Liver (tissue), 9 donors: Measurements from ENCODE around the gene SLC9A6. TPM values are rescaled to one million over a fixed set of nuclear protein-coding genes. Genes with fewer than 3 reads are reported as not detected.
"Not testable (repeated sequence)": the region's sequence is repeated elsewhere in the genome, so short reads cannot be mapped to it uniquely, and the experiment has no call there.

Experiments
- DNase-seq: peaks from one replicate; pipeline ENCODE4 v3.0.0-alpha.2; 2017; ENCODE audit warnings: low spot score
- H3K27ac ChIP-seq, 2 donors: one replicate each; pipeline ENCODE4 v1.7.0; 2013; ENCODE audit warnings: inconsistent platforms in 2 of 2, low read length in 2 of 2, control low read depth in 1 of 2, low read depth in 1 of 2, mild to moderate bottlenecking in 1 of 2
- H3K27me3 ChIP-seq, 4 donors: one replicate each; pipeline versions ENCODE4 v1.6.1 to v1.7.0; 2013; ENCODE audit warnings: low read length in 3 of 4, inconsistent platforms in 1 of 4, mild to moderate bottlenecking in 1 of 4, moderate library complexity in 1 of 4; ENCODE audit not compliant: control insufficient read depth in 4 of 4, insufficient read depth in 4 of 4
- H3K36me3 ChIP-seq, 4 donors: one replicate each; pipeline versions ENCODE4 v1.6.1 to v1.7.0; 2013; ENCODE audit warnings: low read length in 3 of 4, mild to moderate bottlenecking in 3 of 4, low read depth in 1 of 4, moderate library complexity in 1 of 4; ENCODE audit not compliant: control insufficient read depth in 4 of 4, insufficient read depth in 3 of 4
- H3K4me1 ChIP-seq, 4 donors: one replicate each; pipeline versions ENCODE4 v1.6.1 to v1.7.0; 2013; ENCODE audit warnings: low read length in 3 of 4, mild to moderate bottlenecking in 3 of 4, moderate library complexity in 1 of 4; ENCODE audit not compliant: control insufficient read depth in 4 of 4, insufficient read depth in 4 of 4
- H3K4me3 ChIP-seq, 3 donors: one replicate each; pipeline versions ENCODE4 v1.6.1 to v1.7.0; 2013; ENCODE audit warnings: low read length in 3 of 3, control low read depth in 1 of 3, low read depth in 1 of 3, mild to moderate bottlenecking in 1 of 3
- H3K9ac ChIP-seq, 2 donors: one replicate each; pipeline ENCODE4 v1.7.0; 2013; ENCODE audit warnings: low read length in 2 of 2, mild to moderate bottlenecking in 2 of 2, moderate library complexity in 2 of 2, control low read depth in 1 of 2, low read depth in 1 of 2
- H3K9me3 ChIP-seq, 4 donors: one replicate each; pipeline versions ENCODE4 v1.6.1 to v1.7.0; 2013; ENCODE audit warnings: low read length in 3 of 4; ENCODE audit not compliant: control insufficient read depth in 4 of 4
- HNF4A ChIP-seq, 2 donors: conservative IDR thresholded peaks; 2 replicates each; pipeline ENCODE4 v1.6.1; 2016; ENCODE audit warnings: antibody characterized with exemption in 2 of 2, mild to moderate bottlenecking in 2 of 2
- JUND ChIP-seq, 2 donors: IDR thresholded peaks; 2 replicates each; pipeline ENCODE4 v1.6.1; 2016; ENCODE audit warnings: antibody characterized with exemption in 2 of 2
- TAF1 ChIP-seq: conservative IDR thresholded peaks from 2 replicates; pipeline ENCODE4 v1.6.1; 2016; ENCODE audit warnings: antibody characterized with exemption, mild to moderate bottlenecking
- ZBTB33 ChIP-seq: IDR thresholded peaks from 2 replicates; pipeline ENCODE4 v1.6.1; 2016; ENCODE audit warnings: antibody characterized with exemption
- WGBS: extraction: QIAGEN DNeasy Blood & Tissue Kit; methylation state at CpG from one replicate; pipeline ENCODE4 v1.1.7; 2013; 5-methylcytosine and 5-hydroxymethylcytosine counted together
- polyA plus RNA-seq, 2 donors: library from polyadenylated mRNA; stranded (reverse) in 1 of 2; unstranded in 1 of 2; fragments of 200-250 nt in 1 of 2; fragments of >200 nt in 1 of 2; fragmentation: Nextera tagmentation in 1 of 2; extraction: Ambion mirVana in 1 of 2; gene quantifications; one replicate each; pipeline versions ENCODE4 v1.2.1 to v1.2.3, GENCODE V29; 2013 to 2015
- total RNA-seq, 2 donors: library from RNA; depleted of rRNA; stranded (reverse); fragments of >200 nt; gene quantifications; one replicate each; pipeline ENCODE4 v1.2.3, GENCODE V29; 2014
- TF ChIP-seq, protein P1 (sequence below): fragments of 150-350 bp; IDR thresholded peaks from 2 replicates; pipeline ENCODE4 v1.5.1; 2017; ENCODE audit warnings: improper control_type of control experiment, low read depth, low read length; ENCODE audit not compliant: missing input control
- donor health status: healthy.
- donor health status: healthy.
- donor health status: healthy.
- donor health status: healthy.
- donor health status: healthy.

Gene SLC9A6
- total and polyA plus RNA-seq, 4 donors: 2.1 to 8.8 (median 5.6) TPM

DNA sequence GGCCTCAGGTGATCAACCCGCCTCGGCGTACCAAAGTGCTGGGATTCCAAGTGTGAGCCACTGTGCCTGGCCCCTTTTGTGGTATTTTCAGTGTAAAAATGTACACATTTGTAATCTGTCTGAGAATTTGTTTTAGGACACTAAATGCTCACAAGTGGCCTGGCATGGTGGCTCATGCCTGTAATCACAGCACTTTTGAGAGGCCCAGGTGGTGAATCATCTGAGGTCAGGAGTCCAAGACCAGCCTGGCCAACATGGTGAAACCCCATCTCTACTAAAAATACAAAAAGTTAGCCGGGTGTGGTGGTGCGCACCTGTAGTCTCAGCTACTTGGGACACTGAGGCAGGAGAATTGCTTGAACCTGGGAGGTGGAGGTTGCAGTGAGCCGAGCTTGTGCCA, 106.7 kb downstream of the SLC9A6 start:
- not testable (repeated sequence) for DNase-seq, H3K4me1 ChIP-seq, H3K27me3 ChIP-seq, H3K4me3 ChIP-seq, H3K9me3 ChIP-seq, H3K36me3 ChIP-seq, H3K27ac ChIP-seq, H3K9ac ChIP-seq
- WGBS: 98% methylated on average over 6 of the region's 6 CpGs

DNA sequence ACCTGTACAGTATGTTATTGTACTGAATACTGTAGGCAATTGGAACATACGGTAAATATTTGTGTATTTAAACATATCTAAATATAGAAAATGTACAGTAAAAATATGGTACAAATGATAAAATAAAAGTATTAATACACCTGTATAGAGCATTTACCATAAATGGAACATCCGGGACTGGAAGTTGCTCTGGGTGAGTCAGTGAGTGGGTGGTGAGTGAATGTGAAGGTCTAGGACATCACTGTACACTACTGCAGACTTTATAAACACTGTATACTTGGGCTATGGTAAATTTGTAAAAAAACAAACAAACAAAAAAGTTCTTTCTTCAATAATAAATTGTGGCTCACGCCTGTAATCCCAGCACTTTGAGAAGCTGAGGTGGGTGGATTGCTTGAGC, 109.7 kb downstream of the SLC9A6 start:
- no peak for DNase-seq
- no peaks in the 10 kb centered on the region for H3K4me1 ChIP-seq
- H3K9ac ChIP-seq: no peak overlapping the region
- no peaks in the 10 kb centered on the region for H3K36me3 ChIP-seq
- TF ChIP-seq, protein P1, sequence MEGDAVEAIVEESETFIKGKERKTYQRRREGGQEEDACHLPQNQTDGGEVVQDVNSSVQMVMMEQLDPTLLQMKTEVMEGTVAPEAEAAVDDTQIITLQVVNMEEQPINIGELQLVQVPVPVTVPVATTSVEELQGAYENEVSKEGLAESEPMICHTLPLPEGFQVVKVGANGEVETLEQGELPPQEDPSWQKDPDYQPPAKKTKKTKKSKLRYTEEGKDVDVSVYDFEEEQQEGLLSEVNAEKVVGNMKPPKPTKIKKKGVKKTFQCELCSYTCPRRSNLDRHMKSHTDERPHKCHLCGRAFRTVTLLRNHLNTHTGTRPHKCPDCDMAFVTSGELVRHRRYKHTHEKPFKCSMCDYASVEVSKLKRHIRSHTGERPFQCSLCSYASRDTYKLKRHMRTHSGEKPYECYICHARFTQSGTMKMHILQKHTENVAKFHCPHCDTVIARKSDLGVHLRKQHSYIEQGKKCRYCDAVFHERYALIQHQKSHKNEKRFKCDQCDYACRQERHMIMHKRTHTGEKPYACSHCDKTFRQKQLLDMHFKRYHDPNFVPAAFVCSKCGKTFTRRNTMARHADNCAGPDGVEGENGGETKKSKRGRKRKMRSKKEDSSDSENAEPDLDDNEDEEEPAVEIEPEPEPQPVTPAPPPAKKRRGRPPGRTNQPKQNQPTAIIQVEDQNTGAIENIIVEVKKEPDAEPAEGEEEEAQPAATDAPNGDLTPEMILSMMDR: no peak
- TF ChIP-seq HNF4A (conservative IDR thresholded peaks at IDR 0.05) (no peak), JUND (IDR thresholded peaks at IDR 0.05) (no peak), ZBTB33 (no peak), TAF1 (no peak)
- WGBS: 85% methylated on average over 3 of the region's 3 CpGs
- H3K27me3 ChIP-seq: no peaks in the 10 kb centered on the region
- H3K27ac ChIP-seq: no peak overlapping the region
- no peak overlapping the region for H3K4me3 ChIP-seq
- no peaks in the 10 kb centered on the region for H3K9me3 ChIP-seq

Other genes starting within 250 kb of the SLC9A6 start
- not detected for gene CT45A3, start 217.2 kb upstream of the SLC9A6 start, total RNA-seq
- not detected for gene CT45A3, start 217.2 kb upstream of the SLC9A6 start, polyA plus RNA-seq
- not detected for gene CT45A5, start 199.9 kb upstream of the SLC9A6 start, total RNA-seq
- not detected for gene CT45A5, start 199.9 kb upstream of the SLC9A6 start, polyA plus RNA-seq
- gene CT45A6, start 182.6 kb upstream of the SLC9A6 start, total RNA-seq: not detected
- not detected for gene CT45A6, start 182.6 kb upstream of the SLC9A6 start, polyA plus RNA-seq
- not detected for gene CT45A2, start 165.4 kb upstream of the SLC9A6 start, total RNA-seq
- not detected for gene CT45A2, start 165.4 kb upstream of the SLC9A6 start, polyA plus RNA-seq
- gene CT45A7, start 148.2 kb upstream of the SLC9A6 start, total RNA-seq: not detected
- not detected for gene CT45A7, start 148.2 kb upstream of the SLC9A6 start, polyA plus RNA-seq
- not detected for gene CT45A8, start 130.9 kb upstream of the SLC9A6 start, total RNA-seq
- not detected for gene CT45A8, start 130.9 kb upstream of the SLC9A6 start, polyA plus RNA-seq
- gene CT45A9, start 113.6 kb upstream of the SLC9A6 start, total RNA-seq: not detected
- gene CT45A9, start 113.6 kb upstream of the SLC9A6 start, polyA plus RNA-seq: not detected
- not detected for gene CT45A10, start 92.0 kb upstream of the SLC9A6 start, total RNA-seq
- gene CT45A10, start 92.0 kb upstream of the SLC9A6 start, polyA plus RNA-seq: not detected
- gene SAGE1, start 91.7 kb upstream of the SLC9A6 start, total RNA-seq: under 1 TPM in 1 of 2 donors, not detected in 1; 0.05 TPM
- not detected for gene SAGE1, start 91.7 kb upstream of the SLC9A6 start, polyA plus RNA-seq
- 1 to 10 TPM; 3.7 to 4.2 TPM for gene MMGT1, start 11.4 kb upstream of the SLC9A6 start, total RNA-seq
- 1 to 10 TPM; 3.4 TPM for gene MMGT1, start 11.4 kb upstream of the SLC9A6 start, polyA plus RNA-seq
- gene FHL1, start 162.1 kb downstream of the SLC9A6 start, total RNA-seq: 10 to 100 TPM in 1 of 2 donors, 1 to 10 TPM in 1; 8.8 to 18.7 TPM
- 10 to 100 TPM; 11.3 to 20.2 TPM for gene FHL1, start 162.1 kb downstream of the SLC9A6 start, polyA plus RNA-seq